ENCODE measurements around the gene ZNF652.

Gene ZNF652

DNA sequence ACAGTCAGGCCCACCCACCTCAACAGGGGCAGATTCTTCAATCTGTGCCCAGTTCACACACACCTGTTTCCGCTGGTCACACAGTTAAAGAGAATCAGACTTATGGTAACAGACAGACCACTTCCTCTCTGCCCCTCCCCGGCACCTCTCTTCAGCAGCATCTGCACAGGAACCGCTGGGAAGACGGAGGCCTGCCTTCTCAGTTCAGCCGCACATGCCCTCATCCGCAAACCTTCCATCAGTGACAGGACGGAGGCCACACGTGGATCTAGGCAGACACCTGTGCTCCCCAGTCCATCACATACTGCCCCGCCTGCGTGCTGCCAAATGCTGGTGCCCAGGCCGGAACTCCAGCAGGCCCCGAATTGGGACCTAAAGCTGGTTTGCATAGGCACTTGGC lies 42.3 kb upstream of the ZNF652 start:
- DNase-seq = no peak
- no peaks in the 10 kb centered on the region for H4K20me1 ChIP-seq (ENCODE audit: insufficient read depth, low read length)
- H3K36me3 ChIP-seq (replicated peaks; ENCODE audit: insufficient read depth, low read length) = peaks cover 10% of the 10 kb centered on the region; the same call in 1 of the 2 replicates

GRCh38 chr17:49403514-49404289 lies 41.7 kb upstream of the ZNF652 start:
- Histone ChIP-seq H3K9me2 (replicated peaks; ENCODE audit: insufficient read depth, low read length) (no peaks in the 10 kb centered on the region), H3K4me2 (ENCODE audit: low read depth, low read length) (no peak overlapping the region), H3F3A (ENCODE audit: insufficient read depth, low read length) (peaks cover 11% of the 10 kb centered on the region), H3K9ac (ENCODE audit: low read length) (no peak overlapping the region), H3K4me3 (ENCODE audit: low read length) (no peak overlapping the region), H3K9me3 (replicated peaks; ENCODE audit: insufficient read depth, low read length) (no peaks in the 10 kb centered on the region), H3K27ac (ENCODE audit: low read length) (no peak overlapping the region), H3K79me2 (ENCODE audit: low read length) (no peaks in the 10 kb centered on the region), H3K36me3 (replicated peaks; ENCODE audit: insufficient read depth, low read length) (peaks cover 10% of the 10 kb centered on the region; the same call in 1 of the 2 replicates), H2AFZ (ENCODE audit: low read length) (no peak overlapping the region), H4K20me1 (ENCODE audit: insufficient read depth, low read length) (no peaks in the 10 kb centered on the region), H3K27me3 (replicated peaks; ENCODE audit: insufficient read depth, low read length) (no peaks in the 10 kb centered on the region), H3K4me1 (ENCODE audit: low read length) (peaks cover 6% of the 10 kb centered on the region; the same call in 1 of the 2 replicates)
- no peak for TF ChIP-seq EZH2phosphoT487 (IDR thresholded peaks at IDR 0.05; ENCODE audit: low read length)
- TF ChIP-seq EZH2 (optimal IDR thresholded peaks at IDR 0.05; ENCODE audit: low read depth, low read length) = no peak
- TF ChIP-seq CTCF (IDR thresholded peaks at IDR 0.05; ENCODE audit: low read length) = no peak
- no peak for DNase-seq

More for the DNA sequence above, 42.3 kb upstream of the ZNF652 start:
- H3K27me3 ChIP-seq (replicated peaks; ENCODE audit: insufficient read depth, low read length) = no peaks in the 10 kb centered on the region
- H3K9me3 ChIP-seq (replicated peaks; ENCODE audit: insufficient read depth, low read length) = no peaks in the 10 kb centered on the region
- no peak for TF ChIP-seq EZH2phosphoT487 (IDR thresholded peaks at IDR 0.05; ENCODE audit: low read length)
- H3K9ac ChIP-seq (ENCODE audit: low read length) = no peak overlapping the region
- peaks cover 6% of the 10 kb centered on the region; the same call in 1 of the 2 replicates for H3K4me1 ChIP-seq (ENCODE audit: low read length)
- H3K27ac ChIP-seq (ENCODE audit: low read length) = no peak overlapping the region
- H3K79me2 ChIP-seq (ENCODE audit: low read length) = no peaks in the 10 kb centered on the region
- no peak overlapping the region for H3K4me2 ChIP-seq (ENCODE audit: low read depth, low read length)
- H3F3A ChIP-seq (ENCODE audit: insufficient read depth, low read length) = peaks cover 14% of the 10 kb centered on the region
- no peak overlapping the region for H3K4me3 ChIP-seq (ENCODE audit: low read length)
- H2AFZ ChIP-seq (ENCODE audit: low read length) = no peak overlapping the region
- H3K9me2 ChIP-seq (replicated peaks; ENCODE audit: insufficient read depth, low read length) = no peaks in the 10 kb centered on the region

GRCh38 chr17:49402706-49403105 lies 40.7 kb upstream of the ZNF652 start:
- no peak overlapping the region for H3K27ac ChIP-seq (ENCODE audit: low read length)
- H3K4me1 ChIP-seq (ENCODE audit: low read length) = peaks cover 3% of the 10 kb centered on the region
- H3K79me2 ChIP-seq (ENCODE audit: low read length) = no peaks in the 10 kb centered on the region
- H3K4me3 ChIP-seq (ENCODE audit: low read length) = no peak overlapping the region
- H3F3A ChIP-seq (ENCODE audit: insufficient read depth, low read length) = peaks cover 6% of the 10 kb centered on the region
- H2AFZ ChIP-seq (ENCODE audit: low read length) = no peak overlapping the region
- no peak overlapping the region for H3K4me2 ChIP-seq (ENCODE audit: low read depth, low read length)
- no peak overlapping the region for H3K9ac ChIP-seq (ENCODE audit: low read length)
- peaks cover 10% of the 10 kb centered on the region; the same call in 1 of the 2 replicates for H3K36me3 ChIP-seq (replicated peaks; ENCODE audit: insufficient read depth, low read length)
- H3K9me2 ChIP-seq (replicated peaks; ENCODE audit: insufficient read depth, low read length) = no peaks in the 10 kb centered on the region
- no peaks in the 10 kb centered on the region for H3K9me3 ChIP-seq (replicated peaks; ENCODE audit: insufficient read depth, low read length)
- no peaks in the 10 kb centered on the region for H3K27me3 ChIP-seq (replicated peaks; ENCODE audit: insufficient read depth, low read length)
- no peaks in the 10 kb centered on the region for H4K20me1 ChIP-seq (ENCODE audit: insufficient read depth, low read length)
- DNase-seq = no peak
- TF ChIP-seq EZH2phosphoT487 (IDR thresholded peaks at IDR 0.05; ENCODE audit: low read length) = no peak
- no peak for TF ChIP-seq CTCF (IDR thresholded peaks at IDR 0.05; ENCODE audit: low read length)
- no peak for TF ChIP-seq EZH2 (optimal IDR thresholded peaks at IDR 0.05; ENCODE audit: low read depth, low read length)
